Measurements from ENCODE around the gene ADAMTS16.

Gene ADAMTS16

DNA sequence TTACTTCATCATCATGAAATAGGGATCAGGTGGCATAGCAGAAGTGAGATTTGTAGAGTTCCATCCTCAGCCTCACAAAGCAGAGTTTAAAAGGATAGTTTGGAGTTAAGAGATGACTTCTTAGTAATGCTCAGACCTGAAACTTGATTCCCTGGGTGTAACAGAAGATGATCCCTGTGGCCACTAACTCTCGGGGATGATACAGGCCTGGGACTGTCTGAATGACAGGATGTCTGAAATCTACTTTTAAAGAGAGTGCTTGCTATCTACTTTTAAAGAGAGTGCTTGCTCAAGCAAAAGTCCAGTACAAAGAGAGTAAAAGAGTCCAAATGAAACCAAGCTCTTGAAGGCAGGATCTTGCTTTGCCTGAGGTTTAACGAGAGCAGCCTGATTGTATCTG is 14.6 kb downstream of the ADAMTS16 start:
- H3K4me3 ChIP-seq (replicated peaks in 1 of 2; ENCODE audit: low read depth in 2 of 2, low read length in 2 of 2), result no peak overlapping the region
- no peak for DNase-seq (ENCODE audit: low read depth in 2 of 2)
- TF ChIP-seq, protein P1, sequence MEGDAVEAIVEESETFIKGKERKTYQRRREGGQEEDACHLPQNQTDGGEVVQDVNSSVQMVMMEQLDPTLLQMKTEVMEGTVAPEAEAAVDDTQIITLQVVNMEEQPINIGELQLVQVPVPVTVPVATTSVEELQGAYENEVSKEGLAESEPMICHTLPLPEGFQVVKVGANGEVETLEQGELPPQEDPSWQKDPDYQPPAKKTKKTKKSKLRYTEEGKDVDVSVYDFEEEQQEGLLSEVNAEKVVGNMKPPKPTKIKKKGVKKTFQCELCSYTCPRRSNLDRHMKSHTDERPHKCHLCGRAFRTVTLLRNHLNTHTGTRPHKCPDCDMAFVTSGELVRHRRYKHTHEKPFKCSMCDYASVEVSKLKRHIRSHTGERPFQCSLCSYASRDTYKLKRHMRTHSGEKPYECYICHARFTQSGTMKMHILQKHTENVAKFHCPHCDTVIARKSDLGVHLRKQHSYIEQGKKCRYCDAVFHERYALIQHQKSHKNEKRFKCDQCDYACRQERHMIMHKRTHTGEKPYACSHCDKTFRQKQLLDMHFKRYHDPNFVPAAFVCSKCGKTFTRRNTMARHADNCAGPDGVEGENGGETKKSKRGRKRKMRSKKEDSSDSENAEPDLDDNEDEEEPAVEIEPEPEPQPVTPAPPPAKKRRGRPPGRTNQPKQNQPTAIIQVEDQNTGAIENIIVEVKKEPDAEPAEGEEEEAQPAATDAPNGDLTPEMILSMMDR (IDR thresholded peaks at IDR 0.05; ENCODE audit: low read depth, low read length), result no peak

DNA sequence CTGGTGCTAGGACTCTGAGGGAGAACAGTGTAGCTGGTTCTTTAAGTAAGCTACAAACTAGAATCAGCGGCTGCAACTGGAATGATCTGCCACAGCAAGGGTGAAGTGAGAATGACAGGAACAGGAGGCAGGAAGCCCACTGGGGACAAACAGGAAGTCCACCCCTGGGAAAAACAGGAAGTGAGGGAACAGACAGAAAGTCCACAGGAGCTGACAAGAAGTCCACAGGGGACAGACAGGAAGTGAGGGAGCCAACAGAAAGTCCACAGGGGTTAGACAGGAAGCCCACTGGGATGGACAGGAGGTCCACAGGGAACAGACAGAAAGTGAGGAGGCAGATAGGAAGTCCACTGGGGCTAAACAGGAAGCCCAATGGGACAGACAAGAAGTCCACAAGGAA is 15.5 kb downstream of the ADAMTS16 start:
- TF ChIP-seq, protein P1 (IDR thresholded peaks at IDR 0.05; ENCODE audit: low read depth, low read length), result no peak
- no peak for DNase-seq (ENCODE audit: low read depth in 2 of 2)
- no peak overlapping the region for H3K4me3 ChIP-seq (replicated peaks in 1 of 2; ENCODE audit: low read depth in 2 of 2, low read length in 2 of 2)

DNA sequence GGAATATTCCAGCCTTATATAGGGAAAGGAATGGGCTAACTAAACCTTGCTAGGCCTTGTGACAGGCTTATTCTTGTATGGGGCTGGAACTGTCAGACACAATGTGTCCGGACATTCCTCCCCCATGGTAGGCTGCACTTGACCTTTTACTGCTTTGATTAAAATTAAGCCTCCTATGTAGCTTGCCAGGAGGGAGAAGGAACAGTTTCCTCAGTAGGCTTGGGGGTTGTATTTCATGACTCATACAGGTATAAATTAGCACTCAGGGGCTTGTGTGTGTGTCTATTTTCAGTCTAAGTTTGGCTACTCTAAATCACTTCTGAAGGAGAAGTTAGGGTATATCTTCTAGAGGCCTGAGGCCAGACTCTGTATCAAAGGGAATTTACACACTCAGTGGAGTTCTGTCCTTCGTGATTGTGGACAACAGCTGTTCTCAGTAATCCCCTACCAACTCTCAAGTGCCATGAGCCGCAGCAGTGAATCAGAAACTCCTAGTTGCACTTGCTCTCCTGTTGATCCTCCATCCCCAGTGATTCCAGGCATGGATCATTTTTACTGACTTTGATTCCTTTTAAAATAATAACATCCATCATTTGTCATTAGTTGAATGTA is 16.4 kb downstream of the ADAMTS16 start:
- TF ChIP-seq, protein P1 (IDR thresholded peaks at IDR 0.05; ENCODE audit: low read depth, low read length), result no peak
- no peak overlapping the region for H3K4me3 ChIP-seq (replicated peaks in 1 of 2; ENCODE audit: low read depth in 2 of 2, low read length in 2 of 2)
- no peak for DNase-seq (ENCODE audit: low read depth in 2 of 2)

DNA sequence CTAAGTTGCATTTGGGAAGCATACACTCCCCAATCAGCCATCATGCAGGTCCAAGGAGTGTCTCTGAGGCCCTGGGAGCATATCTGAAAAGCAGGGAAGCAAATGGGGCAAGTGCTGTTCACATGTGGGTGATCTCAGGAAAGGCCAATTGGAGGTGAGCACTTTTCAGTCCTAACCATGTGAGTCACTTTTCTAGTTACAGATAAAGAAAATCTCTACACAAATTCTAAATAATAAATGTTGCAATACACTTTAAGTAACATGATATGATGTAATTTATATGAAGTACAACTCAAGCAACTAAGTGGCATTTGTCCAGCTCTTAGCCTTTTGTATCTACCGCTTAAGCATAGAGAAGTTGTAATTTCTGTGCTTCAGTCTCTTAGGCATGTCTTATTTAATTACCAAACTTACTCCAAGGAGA is 18.4 kb downstream of the ADAMTS16 start:
- TF ChIP-seq, protein P1 (IDR thresholded peaks at IDR 0.05; ENCODE audit: low read depth, low read length), result no peak
- H3K4me3 ChIP-seq (replicated peaks in 1 of 2; ENCODE audit: low read depth in 2 of 2, low read length in 2 of 2), result no peak overlapping the region
- DNase-seq (ENCODE audit: low read depth in 2 of 2), result peak in 1 of 2 donors; percentile 21

DNA sequence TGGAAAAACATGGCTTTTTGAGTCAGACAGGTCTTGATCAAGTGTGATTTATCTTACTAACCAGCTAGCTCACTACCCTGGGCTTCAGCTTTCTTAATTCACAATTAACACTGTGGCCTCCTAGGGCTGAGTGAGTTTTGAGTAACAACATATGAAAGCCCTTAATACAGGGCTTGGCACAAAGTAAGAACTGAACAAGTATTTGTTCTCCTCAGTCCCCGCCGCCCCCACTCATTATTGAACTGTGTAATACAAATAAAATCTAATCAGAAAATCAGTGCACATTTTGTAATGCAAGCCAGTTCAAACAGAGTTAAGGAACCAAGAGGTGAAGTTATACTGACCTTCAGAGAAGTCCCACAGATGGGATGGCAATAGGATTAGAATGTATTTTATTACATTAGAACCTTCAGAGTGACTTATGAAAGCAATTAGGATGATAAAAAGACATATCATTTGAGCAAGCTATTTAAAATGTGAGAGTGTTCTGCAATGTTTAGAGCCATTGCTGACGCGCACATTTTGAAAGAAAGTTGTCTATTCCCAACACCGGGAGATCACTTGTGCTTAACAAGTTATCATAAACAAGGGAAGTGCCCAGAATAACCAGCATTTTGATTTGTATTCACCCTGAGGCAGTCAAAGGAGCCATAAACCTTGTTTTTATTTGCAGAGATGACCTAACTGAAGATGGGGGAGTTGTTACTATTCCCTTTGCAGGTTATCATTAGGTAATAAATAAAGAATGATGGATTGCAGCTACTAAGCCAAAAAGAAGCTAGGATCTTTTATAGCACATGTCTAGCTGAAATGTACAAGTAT is 19.4 kb downstream of the ADAMTS16 start:
- no peak overlapping the region for H3K4me3 ChIP-seq (replicated peaks in 1 of 2; ENCODE audit: low read depth in 2 of 2, low read length in 2 of 2)
- TF ChIP-seq, protein P1 (IDR thresholded peaks at IDR 0.05; ENCODE audit: low read depth, low read length), result no peak
- no peak for DNase-seq (ENCODE audit: low read depth in 2 of 2)

DNA sequence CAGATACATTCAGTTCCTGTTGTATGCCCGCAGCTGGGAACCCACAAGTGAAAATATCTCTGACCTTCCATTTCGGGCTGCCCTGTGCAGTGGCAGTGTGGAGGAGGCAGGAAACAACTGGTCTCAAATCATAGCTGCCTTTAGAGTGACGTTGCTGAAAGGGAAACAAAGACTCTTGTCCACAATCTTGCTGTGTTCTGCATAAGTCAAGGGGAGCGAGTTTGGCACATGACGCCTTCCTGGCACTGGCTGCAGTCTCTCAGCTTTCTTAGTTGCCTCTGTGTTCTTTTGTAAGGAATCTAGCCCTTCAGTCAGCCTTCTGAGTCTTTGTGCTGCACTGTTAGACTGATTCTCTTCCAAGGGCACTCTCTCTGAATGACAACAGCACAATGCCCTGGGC is 24.0 kb downstream of the ADAMTS16 start:
- no peak overlapping the region for H3K4me3 ChIP-seq (replicated peaks in 1 of 2; ENCODE audit: low read depth in 2 of 2, low read length in 2 of 2)
- DNase-seq (ENCODE audit: low read depth in 2 of 2), result no peak
- TF ChIP-seq, protein P1 (IDR thresholded peaks at IDR 0.05; ENCODE audit: low read depth, low read length), result no peak
